ENCODE data around the gene PDE4D. TPM values are rescaled to one million over a fixed set of nuclear protein-coding genes. Genes with fewer than 3 reads are reported as not detected.
A peak's percentile ranks its signal among the peaks of the same experiment; 100 is the strongest.

Gene PDE4D
- total and polyA plus RNA-seq, 10 of the 15 experiments (the other 5 are each of a cell fraction or from before 2014, with no cell fraction given): 0.87 to 4.1 (median 2.2) TPM

DNA sequence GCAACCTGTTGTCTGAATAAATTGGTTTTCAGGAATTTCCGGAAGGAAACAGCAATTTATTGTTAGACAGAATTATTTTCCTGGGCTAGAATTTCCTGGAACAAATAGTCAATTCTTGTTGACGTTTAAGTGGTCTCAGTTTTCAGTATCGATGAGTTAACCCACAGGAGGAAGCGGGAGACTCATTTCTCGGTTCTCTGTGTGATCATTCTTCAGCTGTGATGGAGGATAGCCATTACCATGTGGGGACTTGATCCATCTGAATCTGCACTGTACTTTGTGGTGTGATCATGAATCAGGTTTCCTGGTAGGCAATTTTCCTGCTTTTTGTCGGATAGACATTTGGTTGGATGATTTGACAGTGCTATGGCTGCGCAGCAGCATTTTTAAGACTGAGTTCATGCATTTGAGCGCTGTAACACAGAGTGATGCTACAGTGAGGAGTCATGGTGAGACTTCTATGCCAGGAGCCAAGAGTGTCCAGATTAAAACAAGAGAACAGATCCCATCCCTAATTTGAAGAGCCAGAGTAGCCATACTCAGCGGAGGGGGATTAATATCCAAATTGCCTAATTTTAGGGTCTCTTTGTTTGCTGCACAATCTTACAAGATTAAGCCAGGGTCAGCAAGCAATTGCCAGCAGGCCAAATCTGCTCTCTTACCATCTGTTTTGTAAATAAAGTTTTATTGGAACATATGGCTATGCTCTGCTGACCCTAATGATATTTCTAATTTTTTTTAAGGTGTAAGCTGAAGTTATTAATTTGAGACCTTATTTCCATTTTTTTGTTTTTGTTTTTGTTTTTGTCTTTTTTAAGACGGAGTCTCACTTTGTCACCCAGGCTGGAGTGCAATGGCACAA lies 954.7 kb downstream of the PDE4D start:
- Histone ChIP-seq H3K9me3 (replicated peaks; ENCODE audit: control insufficient read depth, insufficient read depth, low read length) (no peaks in the 10 kb centered on the region), H3K36me3 (ENCODE audit: control insufficient read depth in 2 of 2, insufficient read depth in 2 of 2, low read length in 1 of 2) (no peaks in the 10 kb centered on the region), H2AFZ (ENCODE audit: control insufficient read depth, low read depth, low read length) (no peak overlapping the region), H3K4me3 (no peak overlapping the region), H4K20me1 (ENCODE audit: control insufficient read depth, insufficient read depth) (no peaks in the 10 kb centered on the region), H3K9ac (ENCODE audit: control insufficient read depth, insufficient read depth, low read length) (no peak overlapping the region), H3K4me2 (ENCODE audit: control insufficient read depth, insufficient read depth) (no peak overlapping the region), H3K79me2 (ENCODE audit: control insufficient read depth, insufficient read depth, low read length) (no peaks in the 10 kb centered on the region), H3K27ac (ENCODE audit: control insufficient read depth, insufficient read depth) (no peak overlapping the region), H3K4me1 (ENCODE audit: control insufficient read depth, insufficient read depth, low read length) (no peaks in the 10 kb centered on the region), H3K27me3 (replicated peaks in 1 of 2; ENCODE audit: control insufficient read depth in 2 of 2, insufficient read depth in 2 of 2, low read length in 1 of 2) (no peaks in the 10 kb centered on the region)
- DNase-seq (ENCODE audit: low read depth, low spot score) (no peak), FAIRE-seq (no peak), ATAC-seq (peak; percentile 69)
- ChIA-PET RAD21 (ENCODE audit: unreplicated experiment) (interaction anchor here (1.2 kb wide), 1 partner anchor 57 kb away, joined by 3 read pairs; no protein-coding TSS in a partner anchor), POLR2A (no interaction called here), CTCF (no interaction called here), SMC1A (ENCODE audit: uncharacterized antibody, unreplicated experiment) (interaction anchor here (1.0 to 1.3 kb wide), 2 partner anchors 28 to 47 kb away, joined by 3 to 4 read pairs; no protein-coding TSS in a partner anchor)
- intact Hi-C loops (cut with micrococcal nuclease; ENCODE audit: unreplicated experiment) (no loop called here), in situ Hi-C loops (cut with MboI) (no loop called here)
- TF ChIP-seq IRF3 (IDR thresholded peaks at IDR 0.05): no peak
- TF ChIP-seq, protein P1, sequence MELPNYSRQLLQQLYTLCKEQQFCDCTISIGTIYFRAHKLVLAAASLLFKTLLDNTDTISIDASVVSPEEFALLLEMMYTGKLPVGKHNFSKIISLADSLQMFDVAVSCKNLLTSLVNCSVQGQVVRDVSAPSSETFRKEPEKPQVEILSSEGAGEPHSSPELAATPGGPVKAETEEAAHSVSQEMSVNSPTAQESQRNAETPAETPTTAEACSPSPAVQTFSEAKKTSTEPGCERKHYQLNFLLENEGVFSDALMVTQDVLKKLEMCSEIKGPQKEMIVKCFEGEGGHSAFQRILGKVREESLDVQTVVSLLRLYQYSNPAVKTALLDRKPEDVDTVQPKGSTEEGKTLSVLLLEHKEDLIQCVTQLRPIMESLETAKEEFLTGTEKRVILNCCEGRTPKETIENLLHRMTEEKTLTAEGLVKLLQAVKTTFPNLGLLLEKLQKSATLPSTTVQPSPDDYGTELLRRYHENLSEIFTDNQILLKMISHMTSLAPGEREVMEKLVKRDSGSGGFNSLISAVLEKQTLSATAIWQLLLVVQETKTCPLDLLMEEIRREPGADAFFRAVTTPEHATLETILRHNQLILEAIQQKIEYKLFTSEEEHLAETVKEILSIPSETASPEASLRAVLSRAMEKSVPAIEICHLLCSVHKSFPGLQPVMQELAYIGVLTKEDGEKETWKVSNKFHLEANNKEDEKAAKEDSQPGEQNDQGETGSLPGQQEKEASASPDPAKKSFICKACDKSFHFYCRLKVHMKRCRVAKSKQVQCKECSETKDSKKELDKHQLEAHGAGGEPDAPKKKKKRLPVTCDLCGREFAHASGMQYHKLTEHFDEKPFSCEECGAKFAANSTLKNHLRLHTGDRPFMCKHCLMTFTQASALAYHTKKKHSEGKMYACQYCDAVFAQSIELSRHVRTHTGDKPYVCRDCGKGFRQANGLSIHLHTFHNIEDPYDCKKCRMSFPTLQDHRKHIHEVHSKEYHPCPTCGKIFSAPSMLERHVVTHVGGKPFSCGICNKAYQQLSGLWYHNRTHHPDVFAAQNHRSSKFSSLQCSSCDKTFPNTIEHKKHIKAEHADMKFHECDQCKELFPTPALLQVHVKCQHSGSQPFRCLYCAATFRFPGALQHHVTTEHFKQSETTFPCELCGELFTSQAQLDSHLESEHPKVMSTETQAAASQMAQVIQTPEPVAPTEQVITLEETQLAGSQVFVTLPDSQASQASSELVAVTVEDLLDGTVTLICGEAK (IDR thresholded peaks at IDR 0.05; ENCODE audit: borderline replicate concordance): peak; percentile 75
- no peak for TF ChIP-seq NRF1 (conservative IDR thresholded peaks at IDR 0.05; ENCODE audit: low read depth, low read length)
- peak; percentile 44 for TF ChIP-seq IKZF1 (conservative IDR thresholded peaks at IDR 0.05)
- TF ChIP-seq IRF5 (IDR thresholded peaks at IDR 0.05; ENCODE audit: borderline replicate concordance): no peak
- TF ChIP-seq YBX1 (IDR thresholded peaks at IDR 0.05): no peak
- no TSS peak for BruUV-seq (replicated peaks)
- 33% methylated on average over 10 of the region's 10 CpGs for WGBS (ENCODE audit: insufficient coverage, insufficient replicate concordance, low lambda C conversion rate, missing lambda C conversion rate)

Data from GM12878 (cell line).